ENCODE measurements around the gene CDC25C. TPM values are rescaled to one million over a fixed set of nuclear protein-coding genes. Genes with fewer than 3 reads are reported as not detected.

Gene CDC25C
- total and polyA plus RNA-seq, 2 of the 4 experiments (the other 2 are of a cell fraction): 7.3 to 8.2 TPM

GRCh38 chr5:138303372-138303771 lies 28.2 kb downstream of the CDC25C start:
- BruUV-seq (replicated peaks): no TSS peak
- TF ChIP-seq SMC3 (IDR thresholded peaks at IDR 0.05; ENCODE audit: low read depth, low read length): no peak
- peak; percentile 40; the same call in 1 of the 2 replicates for ATAC-seq (ENCODE audit: low read depth)
- H2BK120ac ChIP-seq (ENCODE audit: low read depth, low read length): no peak overlapping the region
- 0 out of 2 replicates have a peak, but pooled peaks cover 2% of the 10 kb centered on the region for H3K9me1 ChIP-seq (ENCODE audit: insufficient read depth, low read length)
- H4K91ac ChIP-seq (ENCODE audit: insufficient read depth, low read depth, low read length): no peak overlapping the region
- H2AK9ac ChIP-seq (replicated peaks; ENCODE audit: low read depth, low read length, poor library complexity): no peak overlapping the region
- no peak overlapping the region for H3K4me3 ChIP-seq (ENCODE audit: insufficient read depth, low read depth, low read length)
- no peak overlapping the region for H4K8ac ChIP-seq (ENCODE audit: low read depth in 2 of 2, low read length in 2 of 2)
- DNase-seq: peak; percentile 68
- H3K27me3 ChIP-seq (ENCODE audit: control insufficient read depth, insufficient read depth, low read length): no peaks in the 10 kb centered on the region
- no peaks in the 10 kb centered on the region for H3K9me3 ChIP-seq (ENCODE audit: control insufficient read depth, insufficient read depth, low read length)
- H2BK20ac ChIP-seq (ENCODE audit: low read depth, low read length): no peak overlapping the region
- peaks cover 2% of the 10 kb centered on the region; the same call in 1 of the 2 replicates for H3K36me3 ChIP-seq (ENCODE audit: control insufficient read depth, insufficient read depth, low read length)
- H3K23ac ChIP-seq (ENCODE audit: low read depth, low read length): no peak overlapping the region
- WGBS, 2 experiments (ENCODE audit: extremely low coverage in 2 of 2, insufficient read length in 1 of 2): 87% methylated on average over 5 of the region's 6 CpGs; no CpG with 5 or more reads in 1 of the 2 experiments
- no peak overlapping the region for H3K9ac ChIP-seq (ENCODE audit: low read depth, low read length)
- H3K4ac ChIP-seq (ENCODE audit: low read depth, low read length): no peak overlapping the region
- H3K4me1 ChIP-seq (ENCODE audit: control insufficient read depth, insufficient read depth, low read length): no peaks in the 10 kb centered on the region
- no peak overlapping the region for H2AK5ac ChIP-seq (ENCODE audit: low read depth, low read length)
- H4K20me1 ChIP-seq (ENCODE audit: insufficient read depth, low read length): no peaks in the 10 kb centered on the region
- no peak overlapping the region for H3K4me2 ChIP-seq (ENCODE audit: low read depth, low read length)
- no peak overlapping the region for H2BK15ac ChIP-seq (ENCODE audit: low read depth, low read length)
- H3K56ac ChIP-seq (ENCODE audit: extremely low read depth, insufficient read depth, low read length): no peak overlapping the region
- CTCF ChIA-PET: no interaction called here
- H3K14ac ChIP-seq (replicated peaks; ENCODE audit: low read depth, low read length): no peak overlapping the region
- peaks cover 0 to 5% of the 10 kb centered on the region in 2 experiments; a peak in 1 of 4 replicates for H3K79me1 ChIP-seq (ENCODE audit: low read depth in 1 of 2, low read length in 2 of 2)
- dilution Hi-C loops (cut with HindIII; ENCODE audit: low sequenced_read_pairs, unreplicated experiment) (no loop called here), intact Hi-C loops (cut with micrococcal nuclease) (no loop called here), in situ Hi-C loops (cut with MboI; ENCODE audit: low sequenced_read_pairs) (no loop called here)
- POLR2A ChIA-PET (ENCODE audit: unreplicated experiment): no interaction called here
- H4K5ac ChIP-seq (ENCODE audit: low read depth, low read length): no peak overlapping the region
- no peak overlapping the region for H3K18ac ChIP-seq (ENCODE audit: low read depth, low read length)
- no peak overlapping the region for H3K27ac ChIP-seq (ENCODE audit: insufficient read depth, low read length)
- H2AFZ ChIP-seq (replicated peaks; ENCODE audit: low read length, poor library complexity): no peak overlapping the region
- H2BK5ac ChIP-seq (ENCODE audit: low read depth, low read length, poor library complexity, severe bottlenecking): no peak overlapping the region

All from IMR-90 (cell line).